HG02642 (cell line): ENCODE measurements around the gene RAP1GDS1.
A peak's percentile ranks its signal among the peaks of the same experiment; 100 is the strongest.
"Not testable (repeated sequence)": the region's sequence is repeated elsewhere in the genome, so short reads cannot be mapped to it uniquely, and the experiment has no call there.

ENCODE experiments used
- ATAC-seq: cut with Tn5 transposase; IDR thresholded peaks from one replicate; pipeline ENCODE4 v1.9.1; 2021; ENCODE audit warnings: mild to moderate bottlenecking; ENCODE audit not compliant: unreplicated experiment, poor library complexity

RAP1GDS1 gene

DNA sequence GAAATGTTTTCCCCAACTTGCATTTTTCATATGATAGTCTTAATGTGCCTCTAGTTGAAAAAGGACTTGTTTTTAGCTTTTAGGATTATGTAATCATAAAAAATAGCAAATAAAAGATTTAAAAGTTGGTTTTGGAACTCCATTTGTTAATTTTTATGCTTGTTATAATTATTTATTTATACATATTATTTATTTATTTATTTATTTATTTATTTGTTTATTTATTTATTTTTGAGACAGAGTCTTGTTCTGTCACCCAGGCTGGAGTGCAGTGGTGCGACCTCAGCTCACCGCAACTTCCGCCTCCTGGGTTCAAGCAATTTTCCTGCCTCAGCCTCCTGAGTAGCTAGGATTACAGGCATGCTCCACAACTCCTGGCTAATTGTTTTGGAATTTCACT lies 159.0 kb downstream of the RAP1GDS1 start:
- not testable (repeated sequence) for ATAC-seq

DNA sequence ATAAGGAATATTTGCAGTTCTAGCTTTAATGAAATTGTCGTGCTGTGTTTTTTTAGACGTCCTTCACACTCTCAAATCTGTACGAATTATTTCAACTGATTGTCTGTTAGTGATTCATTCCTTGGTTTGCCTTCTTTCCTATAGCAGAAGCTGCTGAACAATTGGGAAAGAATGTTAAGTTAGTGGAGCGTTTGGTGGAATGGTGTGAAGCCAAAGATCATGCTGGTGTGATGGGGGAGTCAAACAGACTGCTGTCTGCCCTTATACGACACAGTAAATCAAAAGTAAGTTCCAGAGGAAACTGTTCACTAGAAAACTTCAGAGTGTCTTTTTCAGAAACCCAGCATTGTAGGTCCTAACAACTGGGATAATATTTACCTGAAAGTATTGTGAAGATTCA lies 159.9 kb downstream of the RAP1GDS1 start:
- no peak for ATAC-seq

DNA sequence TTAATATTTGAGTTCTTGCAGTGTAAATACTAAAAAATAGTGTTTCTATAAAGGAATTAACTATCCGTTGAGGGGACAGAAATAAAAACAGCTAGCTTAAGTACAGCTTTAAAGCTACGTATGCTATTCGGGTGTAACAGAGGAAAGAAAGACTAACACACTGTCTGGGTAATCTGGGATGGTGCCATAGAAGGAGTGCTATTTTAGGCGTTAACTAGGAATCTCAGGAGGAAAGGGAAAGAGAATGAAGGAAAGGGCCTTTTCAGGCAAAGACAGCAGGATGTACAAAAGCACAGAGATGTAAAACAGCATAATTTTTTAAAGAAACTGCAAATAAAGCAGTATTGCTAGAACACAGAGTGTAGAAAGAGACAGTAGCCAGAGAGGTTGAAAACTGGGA lies 161.8 kb downstream of the RAP1GDS1 start:
- no peak for ATAC-seq

DNA sequence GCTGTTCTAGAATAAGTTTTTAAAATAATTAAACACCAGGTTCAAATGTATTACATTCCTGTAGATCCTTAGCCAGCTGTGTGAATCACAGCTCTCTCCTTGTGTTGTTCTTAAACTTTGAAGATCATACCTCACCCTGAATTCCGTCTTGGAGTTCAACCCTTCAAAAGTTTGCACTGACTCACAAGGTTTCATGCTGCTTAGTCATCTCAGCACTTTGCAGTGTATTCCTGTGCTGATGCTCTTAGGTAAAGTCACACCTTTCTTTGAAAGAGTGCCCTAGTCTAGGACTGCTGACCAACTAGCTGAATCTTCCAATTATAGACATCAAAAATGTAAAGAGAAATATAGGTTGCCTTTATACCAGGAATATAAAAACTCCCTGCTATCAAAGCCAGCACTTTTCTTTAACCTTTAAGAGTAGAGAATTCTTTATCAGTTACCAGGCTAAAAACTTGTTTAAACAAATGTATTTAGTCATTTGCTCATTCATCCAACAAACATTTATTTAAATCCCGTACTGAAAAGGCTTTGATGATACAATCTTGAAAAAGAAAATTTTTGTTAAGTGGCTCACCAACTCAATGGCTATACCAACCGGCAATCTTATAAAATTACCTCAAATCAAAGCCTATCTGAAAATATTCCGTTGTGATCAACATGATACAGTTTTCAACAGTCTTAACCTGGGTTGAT lies 169.7 kb downstream of the RAP1GDS1 start:
- no peak for ATAC-seq

DNA sequence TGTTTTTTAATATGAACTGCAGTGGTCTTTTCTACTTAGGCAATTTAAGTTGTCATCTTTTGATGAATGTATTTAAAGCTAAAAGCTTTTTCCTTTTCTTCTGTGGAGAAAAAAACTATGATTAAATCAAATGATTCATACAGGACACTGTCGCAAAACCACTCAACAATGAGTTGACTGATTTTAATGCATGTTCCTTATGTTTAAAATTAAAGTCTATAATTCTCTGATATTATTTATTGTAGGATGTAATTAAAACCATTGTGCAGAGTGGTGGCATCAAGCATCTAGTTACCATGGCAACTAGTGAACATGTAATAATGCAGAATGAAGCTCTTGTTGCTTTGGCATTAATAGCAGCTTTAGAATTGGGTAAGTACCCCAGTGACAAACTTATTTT lies 172.5 kb downstream of the RAP1GDS1 start:
- ATAC-seq, result no peak

DNA sequence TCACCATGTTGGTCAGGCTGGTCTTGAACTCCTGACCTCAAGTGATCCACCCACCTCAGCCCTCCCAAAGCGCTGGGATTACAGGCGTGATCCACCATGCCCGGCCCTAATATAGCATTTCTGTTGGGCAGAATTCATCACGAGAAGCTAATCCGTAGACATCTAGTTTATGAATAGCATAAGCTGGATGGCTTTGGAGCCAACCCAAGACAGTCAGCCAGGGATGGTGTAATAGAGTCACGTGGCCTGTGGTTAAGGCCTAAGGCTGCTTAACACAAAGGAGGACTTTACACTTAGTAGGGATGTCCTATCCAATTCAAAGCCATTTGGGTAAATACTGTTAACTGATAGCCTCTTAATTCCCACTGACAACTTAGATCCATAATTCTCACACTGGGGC lies 173.6 kb downstream of the RAP1GDS1 start:
- no peak for ATAC-seq

DNA sequence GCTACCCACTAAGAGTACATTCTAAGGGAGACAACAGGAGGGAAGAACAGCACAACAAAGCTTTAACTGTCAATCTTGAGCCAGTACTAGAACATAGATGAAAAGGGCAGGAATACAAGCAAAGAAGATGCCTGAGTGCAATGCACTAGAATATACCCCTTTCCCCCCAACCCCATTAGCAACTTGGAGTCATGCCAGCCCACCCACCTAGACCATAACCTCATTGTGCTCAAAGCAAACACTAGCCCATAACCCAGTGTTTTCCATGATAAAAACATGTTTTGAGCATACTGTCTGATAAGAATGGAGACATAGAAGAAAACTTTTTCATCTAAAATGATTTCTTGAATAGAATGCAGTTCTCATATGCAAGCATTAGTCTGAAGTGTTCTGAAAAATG lies 183.2 kb downstream of the RAP1GDS1 start:
- no peak for ATAC-seq

DNA sequence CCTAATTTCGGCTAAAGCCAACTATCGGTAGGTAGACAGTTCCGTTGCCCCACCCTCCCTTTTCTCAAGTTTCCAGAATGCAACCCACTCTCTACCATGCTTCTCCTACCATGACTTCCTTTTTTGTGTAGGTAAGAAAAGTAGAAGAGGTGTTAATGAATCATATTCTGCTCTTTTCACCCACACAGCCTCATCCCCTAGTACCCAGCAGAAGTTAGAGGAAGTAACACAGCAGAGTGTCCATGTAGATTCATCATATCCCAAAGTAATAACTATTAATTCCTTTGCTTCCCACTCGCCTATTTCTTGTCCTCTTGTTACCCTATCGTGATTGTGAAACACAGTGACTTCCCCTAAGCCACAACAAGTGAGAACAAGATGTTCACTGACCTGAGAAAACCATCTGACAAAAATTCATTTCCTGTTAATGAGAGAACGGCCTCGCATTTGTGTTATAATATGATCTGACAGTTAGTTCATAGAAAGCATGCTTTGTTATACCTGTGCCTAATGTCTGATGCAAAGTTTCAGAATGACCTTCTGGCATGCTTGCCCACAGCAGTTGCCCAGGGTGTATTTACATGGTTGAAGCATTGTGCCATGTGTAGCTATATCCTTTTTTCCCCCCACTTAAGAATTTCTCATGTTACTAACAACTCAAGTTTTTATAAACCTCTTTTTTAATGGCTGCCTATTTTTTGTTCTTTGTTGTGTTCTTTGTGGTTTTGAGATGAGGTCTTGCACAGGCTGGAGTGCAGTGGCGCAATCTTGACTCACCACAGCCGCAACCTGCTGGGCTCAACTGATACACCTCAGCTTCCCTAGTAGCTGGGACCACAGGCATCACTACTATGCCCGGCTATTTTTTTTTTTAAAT lies 185.6 kb downstream of the RAP1GDS1 start:
- peak; percentile 86 for ATAC-seq

DNA sequence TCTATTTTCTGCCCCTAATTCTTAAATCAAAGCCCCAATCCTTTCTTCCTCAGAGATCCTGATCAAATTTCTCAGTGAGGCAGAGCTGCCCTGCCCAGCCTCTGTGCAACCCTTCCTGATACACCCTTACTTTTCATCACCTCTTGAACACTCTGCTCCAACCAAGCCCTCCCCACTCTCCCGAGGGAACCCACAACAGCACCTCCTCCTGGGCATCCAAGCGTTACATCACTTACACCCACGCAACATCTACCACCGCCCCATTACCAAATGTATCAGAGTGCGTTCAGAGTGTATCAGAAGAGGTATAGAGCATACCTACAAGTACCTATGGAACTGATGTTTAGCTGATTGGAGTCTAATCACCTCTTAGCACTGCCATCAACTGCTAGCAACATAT lies 186.5 kb downstream of the RAP1GDS1 start:
- no peak for ATAC-seq

DNA sequence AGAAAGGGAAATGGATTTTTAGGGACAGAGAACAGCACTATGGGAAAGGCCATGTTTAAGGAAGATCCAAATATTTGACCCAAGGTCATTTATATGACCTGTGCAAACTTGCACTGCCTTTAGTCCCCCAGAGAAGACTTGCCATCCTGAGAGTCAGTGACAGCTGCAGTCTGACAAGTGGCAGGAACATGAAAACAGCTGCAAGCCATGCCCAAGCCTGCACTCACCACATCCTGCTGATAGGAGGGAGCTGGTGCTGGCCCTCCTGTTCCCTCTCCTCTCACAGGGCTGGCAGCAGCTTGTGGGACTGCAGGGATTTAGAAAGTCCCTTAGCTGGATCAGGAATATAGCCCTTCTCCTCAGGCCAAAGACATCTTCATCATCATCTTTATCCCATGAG lies 187.7 kb downstream of the RAP1GDS1 start:
- peak; percentile 36 for ATAC-seq

DNA sequence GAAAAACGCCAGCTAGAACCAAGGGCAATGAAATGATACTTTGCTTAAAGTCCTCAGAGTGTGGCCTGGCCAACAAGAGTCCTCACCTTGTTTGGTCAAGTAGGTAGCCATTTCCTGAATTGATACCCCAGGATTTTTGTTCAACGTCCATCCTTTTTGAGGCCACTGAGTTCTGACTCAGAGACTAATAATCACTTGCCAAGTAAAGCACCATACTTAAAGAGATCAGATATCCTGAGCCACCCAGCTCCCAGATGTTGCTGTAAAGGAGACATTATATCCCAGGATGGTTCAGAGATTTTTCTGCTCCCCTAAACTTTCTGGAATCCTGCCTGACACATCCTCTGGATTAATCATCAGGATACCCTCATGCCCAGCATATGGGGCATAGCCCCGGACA lies 190.9 kb downstream of the RAP1GDS1 start:
- no peak for ATAC-seq

DNA sequence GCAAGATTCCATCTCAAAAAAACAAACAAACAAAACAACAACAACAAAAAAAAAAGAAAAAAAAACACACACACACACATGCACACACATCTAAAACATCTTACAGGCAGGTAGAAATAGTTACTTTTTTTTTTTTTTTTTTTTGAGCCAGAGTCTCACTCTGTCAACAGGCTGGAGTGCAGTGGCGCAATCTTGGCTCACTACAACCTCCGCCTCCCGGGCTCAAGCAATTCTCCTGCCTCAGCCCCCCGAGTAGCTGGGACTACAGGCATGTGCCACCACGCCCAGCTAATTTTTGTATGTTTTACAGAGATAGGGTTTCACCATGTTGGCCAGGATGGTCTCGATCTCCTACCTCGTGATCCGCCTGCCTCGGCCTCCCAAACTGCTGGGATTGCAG lies 196.2 kb downstream of the RAP1GDS1 start:
- ATAC-seq, result not testable (repeated sequence)

DNA sequence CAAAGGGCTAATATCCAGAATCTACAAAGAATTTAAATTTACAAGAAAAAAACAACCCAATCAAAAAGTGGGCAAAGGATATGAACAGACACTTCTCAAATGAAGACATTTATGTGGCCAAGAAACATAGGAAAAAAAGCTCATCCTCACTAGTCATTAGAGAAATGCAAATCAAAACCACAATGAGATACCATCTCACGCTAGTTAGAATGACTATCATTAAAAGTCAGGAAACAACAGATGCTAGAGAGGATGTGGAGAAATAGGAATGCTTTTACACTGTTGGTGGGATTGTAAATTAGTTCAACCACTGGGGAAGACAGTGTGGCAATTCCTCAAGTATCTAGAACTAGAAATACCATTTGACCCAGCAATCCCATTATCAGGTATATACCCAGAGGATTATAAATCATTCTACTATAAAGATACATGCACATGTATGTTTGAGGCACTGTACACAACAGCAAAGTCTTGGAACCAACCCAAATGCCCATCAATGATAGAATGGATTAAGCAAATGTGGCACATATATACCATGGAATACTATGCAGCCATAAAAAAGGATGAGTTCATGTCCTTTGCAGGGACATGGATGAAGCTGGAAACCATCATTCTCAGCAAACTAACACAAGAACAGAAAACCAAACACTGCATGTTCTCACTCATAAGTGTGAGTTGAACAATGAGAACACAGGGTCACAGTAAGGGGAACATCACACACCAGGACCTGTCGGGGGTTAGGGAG lies 200.1 kb downstream of the RAP1GDS1 start:
- not testable (repeated sequence) for ATAC-seq

DNA sequence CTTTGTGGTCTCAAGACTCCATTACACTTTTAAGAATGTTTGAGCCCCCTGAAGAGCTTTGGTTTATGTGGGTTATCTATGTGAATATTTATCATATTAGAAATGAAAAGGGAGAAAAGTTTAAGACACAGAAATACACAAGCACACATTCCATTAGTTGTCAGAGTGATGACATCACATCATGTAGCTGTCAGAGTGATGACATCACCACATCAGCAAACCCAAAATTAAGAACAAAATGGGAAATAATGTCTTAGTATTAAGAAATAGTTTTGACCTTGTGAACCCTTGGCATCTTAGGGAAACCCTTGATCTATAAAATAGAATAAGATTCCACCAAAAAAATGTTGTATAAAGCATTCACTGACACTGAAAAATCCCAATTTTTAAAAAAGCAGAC lies 201.3 kb downstream of the RAP1GDS1 start:
- no peak for ATAC-seq

DNA sequence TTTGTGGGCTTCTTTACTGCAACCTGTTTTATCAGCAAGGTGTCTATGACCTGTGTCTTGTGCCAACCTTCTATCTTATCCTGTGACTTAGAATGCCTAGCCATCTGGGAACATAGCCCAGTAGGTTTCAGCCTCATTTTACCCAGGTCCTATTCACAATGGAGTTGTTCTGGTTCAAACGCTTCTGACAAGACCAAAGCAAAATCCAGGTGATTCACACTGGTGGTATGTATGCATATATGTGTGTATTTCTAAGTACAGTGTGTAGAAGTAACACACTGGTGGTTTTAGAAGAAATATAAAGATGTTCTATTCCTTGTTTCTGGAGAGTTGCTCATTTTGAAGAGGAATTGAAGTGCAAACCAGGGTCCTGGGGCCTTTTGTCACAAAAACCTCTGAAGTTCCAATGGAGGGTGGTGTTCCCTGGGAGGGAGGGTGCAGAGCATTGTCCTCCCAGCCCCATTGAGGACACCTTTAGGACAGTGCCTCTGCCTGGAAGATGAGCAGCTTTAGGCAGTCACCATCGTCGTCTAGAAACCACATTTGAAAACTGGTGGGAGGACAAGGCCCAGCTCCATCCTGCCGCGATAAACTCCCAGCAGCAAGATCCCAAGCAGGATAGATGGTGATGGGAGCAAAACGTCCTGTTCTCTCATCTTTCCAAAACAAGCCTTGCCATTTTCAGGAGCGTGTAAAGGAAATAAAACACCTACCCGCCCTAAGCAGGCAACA lies 205.8 kb downstream of the RAP1GDS1 start:
- ATAC-seq, result peak; percentile 8

DNA sequence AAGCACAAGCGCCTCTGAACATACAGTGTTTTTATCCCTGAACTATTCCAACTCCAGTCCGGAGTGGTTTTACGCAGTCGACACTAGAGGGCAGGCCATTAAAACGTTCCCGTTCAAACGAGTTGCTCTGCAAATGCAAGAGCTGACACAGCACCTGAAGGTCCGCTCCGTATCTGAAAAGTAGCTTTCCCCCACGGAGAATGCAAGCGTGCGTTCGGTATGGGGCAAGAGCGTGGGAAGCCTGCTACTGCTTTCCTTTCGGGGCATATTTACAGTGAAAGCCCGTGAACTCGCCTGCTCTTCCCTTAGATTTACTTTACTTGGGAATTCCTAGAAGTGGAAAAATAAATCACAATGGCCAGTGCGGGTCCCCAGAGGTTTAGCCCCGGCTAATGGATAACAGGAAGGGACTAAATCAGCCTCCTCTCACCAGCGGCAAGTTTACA lies 206.5 kb downstream of the RAP1GDS1 start:
- peak; percentile 98 for ATAC-seq

DNA sequence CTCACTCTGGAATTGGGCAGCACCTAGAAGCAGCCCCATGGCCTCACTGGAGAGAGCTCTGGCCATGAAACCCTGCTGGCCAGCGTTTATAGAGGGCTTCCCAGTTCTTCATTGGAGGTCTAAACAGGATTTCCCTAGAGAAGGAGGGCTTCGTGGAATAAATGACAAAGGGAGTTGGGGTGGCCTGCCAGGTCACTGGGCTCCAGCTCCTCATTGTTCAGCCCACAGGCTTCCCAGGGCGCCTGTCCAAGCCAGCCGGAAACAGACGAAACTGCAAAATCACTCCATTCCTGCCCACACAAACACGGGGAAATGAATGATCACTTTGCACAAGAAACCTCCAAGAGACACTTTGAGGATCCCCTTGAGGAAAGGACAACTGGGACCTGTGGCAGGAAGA lies 207.5 kb downstream of the RAP1GDS1 start:
- ATAC-seq, result no peak

DNA sequence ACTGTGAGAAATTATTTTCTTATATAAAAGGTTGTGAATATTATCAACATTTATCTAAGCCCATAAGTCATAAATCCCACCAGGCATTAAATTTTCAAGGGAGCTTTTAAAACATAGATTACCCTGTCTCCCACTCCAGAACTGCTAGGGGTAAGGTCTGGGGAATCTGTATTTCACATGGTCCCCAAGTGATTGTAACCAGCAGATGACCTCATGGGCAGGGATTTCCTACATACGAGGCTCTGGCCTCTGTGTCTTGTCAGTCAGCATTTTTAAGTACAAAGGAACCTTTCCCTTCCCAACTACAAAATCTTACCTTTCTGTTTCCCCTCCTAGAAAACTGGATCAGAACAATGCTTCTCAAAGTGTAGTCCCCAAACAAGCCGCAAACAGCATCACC lies 208.6 kb downstream of the RAP1GDS1 start:
- no peak for ATAC-seq

DNA sequence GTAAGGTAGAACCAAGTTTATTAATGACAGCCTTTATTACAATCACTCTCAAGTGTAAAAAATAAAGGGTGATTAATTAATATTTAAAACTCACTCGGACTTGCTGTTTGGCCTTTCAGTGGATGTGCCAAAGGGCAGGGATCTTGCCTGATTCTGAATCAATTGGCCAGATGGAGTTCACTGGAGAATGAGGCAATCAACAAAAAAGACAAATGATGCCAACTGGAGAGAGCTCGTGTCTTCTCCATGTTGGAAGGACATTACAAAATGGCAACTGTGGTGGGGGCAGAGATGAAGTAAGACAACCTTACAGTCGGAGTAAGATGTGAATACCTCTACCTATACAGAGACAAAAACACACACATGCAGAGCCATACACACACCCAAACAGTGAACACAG lies 209.2 kb downstream of the RAP1GDS1 start:
- no peak for ATAC-seq

DNA sequence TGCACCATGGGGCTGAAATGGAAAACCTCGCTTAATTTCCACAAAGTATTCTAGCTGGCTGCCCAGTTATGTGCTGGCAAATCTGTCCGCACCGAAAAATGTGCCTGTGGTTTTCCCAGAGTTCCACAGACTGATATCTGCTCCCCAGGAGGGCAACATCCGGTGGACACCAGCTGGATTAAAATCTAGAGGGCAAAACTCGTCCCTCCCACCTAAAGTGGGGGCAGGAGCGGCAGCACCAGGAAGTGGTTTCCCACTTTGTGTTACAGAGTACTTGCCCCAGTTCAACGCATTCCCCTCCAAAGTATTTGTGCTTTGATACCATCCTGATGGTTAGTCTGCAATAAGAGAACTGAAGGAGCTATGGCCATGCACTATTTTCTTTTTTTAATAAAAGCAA lies 209.6 kb downstream of the RAP1GDS1 start:
- ATAC-seq, result no peak
